H1 (cell line): ENCODE results near the gene SLC38A1. TPM values are rescaled to one million over a fixed set of nuclear protein-coding genes. Genes with fewer than 3 reads are reported as not detected.

Source experiments
- BRCA1 ChIP-seq: IDR thresholded peaks from 2 replicates; pipeline ENCODE4 v1.6.1; 2012; ENCODE audit warnings: low read depth, low read length, improper control_type of control experiment
- FOSL1 ChIP-seq: IDR thresholded peaks from 2 replicates; pipeline ENCODE4 v1.6.1; 2011; ENCODE audit warnings: mild to moderate bottlenecking, low read depth, low read length, moderate library complexity; ENCODE audit not compliant: insufficient read depth
- HDAC6 ChIP-seq: IDR thresholded peaks from one replicate; pipeline ENCODE4 v1.7.1; 2012; ENCODE audit warnings: low read depth, mild to moderate bottlenecking, inconsistent platforms, low read length, moderate library complexity
- KDM5A ChIP-seq: fragments of 200-600 bp; IDR thresholded peaks from 2 replicates; pipeline ENCODE4 v1.7.1; 2012; ENCODE audit warnings: mild to moderate bottlenecking, low read length, inconsistent platforms, mixed read lengths
- RNF2 ChIP-seq: fragments of 200-900, 300-1000 bp; sonication (generic); IDR thresholded peaks from 2 replicates; pipeline ENCODE4 v1.7.1; 2016; ENCODE audit warnings: borderline replicate concordance, low read depth, mild to moderate bottlenecking, antibody characterized with exemption, low read length; ENCODE audit not compliant: poor library complexity, severe bottlenecking; ENCODE audit errors: missing control alignments
- TCF12 ChIP-seq: IDR thresholded peaks from 2 replicates; pipeline ENCODE4 v1.6.1; 2011; ENCODE audit warnings: low read depth, mild to moderate bottlenecking, low read length
- ZNF274 ChIP-seq: IDR thresholded peaks from 2 replicates; pipeline ENCODE4 v1.7.0; 2012; ENCODE audit warnings: low read length, borderline replicate concordance; ENCODE audit errors: extremely low read depth
- polyA plus RNA-seq, 7 experiments: library from polyadenylated mRNA; depleted of rRNA in 3 of 7; stranded (reverse) in 5 of 7; unstranded in 2 of 7; fragments of >200 nt in 5 of 7; fragments of 200-250 nt in 2 of 7; gene quantifications; 1 replicate in 5 of 7; 2 replicates in 1 of 7; 4 replicates in 1 of 7; pipeline versions ENCODE4 v1.2.1 to v1.2.3, GENCODE V29; 2011 to 2013; ENCODE audit warnings: missing spikeins in 2 of 7, mixed read lengths in 2 of 7
- total RNA-seq: library from RNA; stranded (reverse); fragmentation: NEBNext Ultra II Directional; extraction: Animal tissue kit (Norgen Biotek cat#: 25700); gene quantifications from 2 replicates; pipeline ENCODE4 v1.2.1, GENCODE V29; 2021
- TF ChIP-seq, protein P1 (sequence below): IDR thresholded peaks from 2 replicates; pipeline ENCODE4 v1.6.1; 2012; ENCODE audit warnings: low read length, inconsistent platforms

Gene SLC38A1
- total and polyA plus RNA-seq, 2 of the 8 experiments (the other 6 are each of a cell fraction or from before 2014, with no cell fraction given), result 83.4 to 242 TPM

DNA sequence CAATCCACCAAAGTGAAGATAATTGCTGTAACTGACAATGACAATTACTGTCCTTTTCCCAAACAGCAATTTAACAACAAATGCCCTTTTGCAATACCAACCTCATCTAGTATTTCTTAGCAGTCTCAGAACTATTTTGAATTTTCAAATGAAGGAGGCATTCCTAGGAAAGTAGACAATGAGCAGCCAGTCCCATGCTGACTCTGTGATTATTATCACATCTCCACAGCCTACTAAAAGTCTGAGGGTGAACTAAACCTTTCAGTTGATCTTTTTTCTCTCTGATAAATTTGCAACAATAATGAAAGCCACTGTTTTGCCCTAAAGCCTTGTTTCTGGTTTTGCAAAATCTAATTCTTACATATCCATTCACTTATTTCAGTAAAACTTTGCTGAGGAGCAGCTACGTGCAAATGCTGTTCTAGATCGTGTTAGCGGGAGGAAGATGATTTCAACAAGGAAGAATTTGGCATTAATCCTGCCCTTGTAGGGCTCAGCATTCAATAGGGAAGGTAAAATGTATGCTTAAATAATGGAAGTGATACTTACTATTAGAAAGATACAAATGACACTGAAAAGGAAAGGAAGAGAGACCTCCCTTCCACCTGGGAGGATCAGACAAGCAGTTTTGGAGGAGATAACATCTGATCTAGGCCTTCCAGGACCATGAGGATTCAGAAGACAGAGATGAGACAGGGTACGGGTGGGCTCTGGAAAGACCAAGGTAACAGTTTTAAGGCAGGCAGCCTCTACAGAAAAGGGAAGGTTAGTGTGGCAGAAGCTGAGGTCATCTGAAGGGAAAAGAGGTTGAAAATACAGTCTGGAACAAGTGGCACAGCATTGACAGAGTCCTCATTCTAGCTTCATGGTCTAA is 47.4 kb downstream of the SLC38A1 start (continued):
- TF ChIP-seq, protein P1, sequence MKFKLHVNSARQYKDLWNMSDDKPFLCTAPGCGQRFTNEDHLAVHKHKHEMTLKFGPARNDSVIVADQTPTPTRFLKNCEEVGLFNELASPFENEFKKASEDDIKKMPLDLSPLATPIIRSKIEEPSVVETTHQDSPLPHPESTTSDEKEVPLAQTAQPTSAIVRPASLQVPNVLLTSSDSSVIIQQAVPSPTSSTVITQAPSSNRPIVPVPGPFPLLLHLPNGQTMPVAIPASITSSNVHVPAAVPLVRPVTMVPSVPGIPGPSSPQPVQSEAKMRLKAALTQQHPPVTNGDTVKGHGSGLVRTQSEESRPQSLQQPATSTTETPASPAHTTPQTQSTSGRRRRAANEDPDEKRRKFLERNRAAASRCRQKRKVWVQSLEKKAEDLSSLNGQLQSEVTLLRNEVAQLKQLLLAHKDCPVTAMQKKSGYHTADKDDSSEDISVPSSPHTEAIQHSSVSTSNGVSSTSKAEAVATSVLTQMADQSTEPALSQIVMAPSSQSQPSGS, result no peak
- no peak for TF ChIP-seq ZNF274
- no peak for TF ChIP-seq RNF2
- no peak for TF ChIP-seq FOSL1
- TF ChIP-seq HDAC6, result no peak
- TF ChIP-seq TCF12, result no peak
- TF ChIP-seq KDM5A, result no peak
- no peak for TF ChIP-seq BRCA1
